ENCODE results near the gene LYPD4.
"Not testable (repeated sequence)": the region's sequence is repeated elsewhere in the genome, so short reads cannot be mapped to it uniquely, and the experiment has no call there.

The LYPD4 gene, protein sequence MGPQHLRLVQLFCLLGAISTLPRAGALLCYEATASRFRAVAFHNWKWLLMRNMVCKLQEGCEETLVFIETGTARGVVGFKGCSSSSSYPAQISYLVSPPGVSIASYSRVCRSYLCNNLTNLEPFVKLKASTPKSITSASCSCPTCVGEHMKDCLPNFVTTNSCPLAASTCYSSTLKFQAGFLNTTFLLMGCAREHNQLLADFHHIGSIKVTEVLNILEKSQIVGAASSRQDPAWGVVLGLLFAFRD

DNA sequence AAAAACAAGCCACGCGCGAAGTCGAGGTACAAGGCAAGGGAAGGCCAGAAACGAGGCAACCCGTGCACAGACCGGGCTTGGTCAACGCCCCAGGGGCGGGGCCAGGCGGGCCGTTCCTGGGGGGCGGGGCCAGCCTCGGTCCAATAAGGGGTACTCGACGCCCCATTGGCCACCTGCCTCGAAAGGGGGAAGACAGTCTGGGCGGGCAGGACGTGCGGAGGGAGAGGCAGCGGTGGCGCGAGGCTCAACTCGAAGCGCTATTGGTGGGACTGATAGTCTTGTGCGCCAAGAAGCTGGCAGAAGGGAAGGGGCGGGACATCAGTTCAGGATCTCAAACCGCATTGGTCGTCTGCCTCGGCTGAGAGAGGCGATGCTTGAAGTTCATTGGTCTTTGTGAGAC is at the start of gene LYPD4:
Gene LYPD4, minus strand, starts transcription at position 83 of the 400 bp plus-strand sequence. CDS start 5,398 bp downstream, outside the sequence.
- no peak for DNase-seq (ENCODE audit: low read depth)

DNA sequence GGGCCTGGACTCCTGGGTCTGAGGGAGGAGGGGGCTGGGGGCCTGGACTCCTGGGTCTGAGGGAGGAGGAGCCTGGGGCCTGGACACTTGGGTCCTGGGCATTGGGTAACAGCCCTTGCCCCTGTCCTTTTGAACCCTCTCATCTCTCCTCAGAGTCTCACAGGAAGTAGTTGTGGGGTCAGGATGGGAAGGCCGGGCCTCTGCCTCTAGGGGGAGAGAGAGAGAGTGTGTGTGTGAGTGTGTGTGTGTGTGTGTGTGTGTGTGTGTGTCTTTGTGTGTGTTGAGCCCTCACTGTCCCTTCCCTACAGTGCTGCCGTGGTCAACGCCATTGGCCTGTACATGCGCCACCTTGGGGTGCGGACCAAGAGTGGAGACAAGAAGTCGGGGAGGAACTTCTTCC is 49.4 kb upstream of the LYPD4 start:
- no peak for DNase-seq (ENCODE audit: low read depth)

DNA sequence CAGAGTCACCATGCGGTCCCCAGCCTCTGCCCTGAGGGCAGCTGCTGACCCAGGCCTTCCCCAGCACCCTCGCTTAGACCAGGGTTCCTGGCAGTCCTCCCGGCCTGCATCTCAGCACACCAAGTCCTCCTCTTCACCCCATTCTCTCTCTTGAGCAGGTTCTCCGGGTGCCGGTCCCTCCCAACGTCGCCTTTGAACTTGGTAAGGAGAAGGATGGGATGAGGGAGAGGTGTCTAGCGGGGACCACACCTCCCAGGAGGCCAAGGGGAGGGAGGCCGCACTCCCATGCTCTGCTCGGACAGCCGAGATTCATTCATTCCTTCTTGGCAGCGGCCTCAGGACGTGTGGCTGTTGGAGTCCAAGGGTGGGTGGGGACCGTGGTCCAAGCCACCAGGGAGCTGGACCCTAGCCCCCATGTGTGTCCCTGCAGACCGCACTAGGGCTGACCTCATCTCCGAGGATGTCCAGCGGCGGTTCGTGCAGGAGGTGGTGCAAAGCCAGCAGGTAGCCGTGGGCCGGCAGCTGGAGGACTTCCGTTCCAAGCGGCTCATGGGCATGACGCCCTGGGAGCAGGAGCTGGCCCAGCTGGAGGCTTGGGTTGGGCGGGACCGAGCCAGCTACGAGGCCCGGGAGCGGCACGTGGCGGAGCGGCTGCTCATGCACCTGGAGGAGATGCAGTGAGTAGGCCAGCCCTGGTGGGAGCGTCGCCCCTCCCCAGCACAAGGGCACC is 47.9 kb upstream of the LYPD4 start:
- no peak for DNase-seq (ENCODE audit: low read depth)

DNA sequence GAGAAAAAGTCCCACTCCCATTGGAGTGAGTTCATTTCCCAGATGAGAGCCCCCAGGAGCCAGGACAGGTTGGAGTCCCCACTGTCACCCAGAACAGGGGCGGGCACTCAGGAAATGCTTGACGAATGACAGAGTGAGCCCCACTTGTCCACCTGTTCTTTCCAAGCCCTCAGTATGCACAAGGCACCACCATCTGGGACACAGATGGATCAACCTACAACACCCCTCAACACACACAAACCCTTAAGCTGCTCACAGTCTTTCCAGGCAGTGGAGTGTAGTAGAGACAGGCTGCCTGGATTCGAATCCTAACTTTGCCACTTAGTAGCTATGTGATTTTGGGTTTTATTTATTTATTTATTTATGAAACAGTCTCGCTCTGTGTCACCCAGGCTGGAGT is 46.5 kb upstream of the LYPD4 start:
- no peak for DNase-seq (ENCODE audit: low read depth)

DNA sequence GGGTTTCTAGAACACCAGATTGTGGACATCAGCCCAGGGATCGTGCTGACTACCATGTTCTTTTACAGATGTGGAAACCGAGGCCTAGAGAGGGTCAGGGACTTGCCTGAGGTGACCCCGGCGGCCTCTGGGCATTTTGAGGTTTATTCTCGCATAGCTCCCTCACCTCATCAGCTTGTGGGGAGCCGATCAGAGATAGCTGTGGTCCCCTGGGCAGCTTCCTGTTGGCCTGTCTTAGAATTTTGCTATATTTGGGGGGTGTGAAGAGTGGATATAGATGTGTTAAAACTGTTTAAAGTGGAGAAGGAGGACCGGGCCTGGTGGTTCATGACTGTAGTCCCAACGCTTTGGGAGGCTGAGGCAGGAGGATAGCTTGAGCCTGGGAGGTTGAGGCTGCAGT is 45.4 kb upstream of the LYPD4 start:
- DNase-seq (ENCODE audit: low read depth): no peak

DNA sequence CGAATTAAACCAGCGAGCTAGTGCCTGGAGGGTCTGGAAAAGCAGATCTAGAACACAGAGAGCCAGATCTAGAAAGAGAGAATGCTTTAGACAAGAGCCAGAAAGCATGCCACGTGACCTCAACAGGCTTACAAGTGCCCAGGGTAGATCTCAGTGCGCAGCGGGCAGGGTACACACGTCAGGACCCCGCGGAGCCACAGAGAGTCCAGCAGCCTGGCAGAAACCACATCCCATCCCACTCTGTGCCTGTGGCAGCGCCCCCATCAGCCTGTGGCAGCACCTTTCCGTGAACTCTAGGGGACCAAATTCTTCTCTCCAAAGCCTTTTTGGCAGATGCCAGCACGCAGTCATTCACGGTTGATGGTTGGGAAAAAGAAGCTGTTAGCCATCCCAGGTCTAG is 44.4 kb upstream of the LYPD4 start:
- no peak for DNase-seq (ENCODE audit: low read depth)

DNA sequence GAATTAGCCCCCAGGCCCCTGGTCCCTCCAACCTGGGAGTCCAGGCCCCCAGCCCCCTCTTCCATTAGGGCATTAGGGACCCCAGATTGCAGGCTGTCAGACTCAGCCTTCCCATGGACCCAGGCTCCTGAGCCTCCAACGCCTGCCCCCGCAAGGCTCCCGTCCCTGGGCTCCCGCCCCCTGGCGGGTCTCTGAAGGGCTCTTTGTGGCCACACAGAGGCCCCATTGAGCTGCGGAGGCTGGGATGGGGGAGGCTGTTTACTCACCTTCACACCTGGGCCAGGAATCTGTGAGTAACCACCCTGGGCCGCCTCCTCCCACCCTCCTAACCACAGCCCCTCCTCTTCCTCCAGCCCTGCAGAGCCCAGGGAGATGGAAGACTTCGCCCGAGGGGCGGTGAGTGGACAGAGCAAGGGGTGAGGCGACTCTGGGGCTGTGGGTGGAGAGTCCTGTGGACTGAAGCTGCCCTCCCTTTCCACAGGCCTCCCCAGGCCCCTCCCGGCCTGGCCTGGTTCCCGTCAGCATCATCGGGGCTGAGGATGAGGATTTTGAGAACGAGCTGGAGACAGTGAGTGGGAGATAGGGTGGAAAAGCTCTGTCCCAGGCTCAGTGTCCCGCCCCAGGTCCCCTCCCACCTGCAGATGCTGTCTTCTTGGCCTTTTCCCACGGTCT is 43.4 kb upstream of the LYPD4 start:
- DNase-seq (ENCODE audit: low read depth): peak; percentile 84

DNA sequence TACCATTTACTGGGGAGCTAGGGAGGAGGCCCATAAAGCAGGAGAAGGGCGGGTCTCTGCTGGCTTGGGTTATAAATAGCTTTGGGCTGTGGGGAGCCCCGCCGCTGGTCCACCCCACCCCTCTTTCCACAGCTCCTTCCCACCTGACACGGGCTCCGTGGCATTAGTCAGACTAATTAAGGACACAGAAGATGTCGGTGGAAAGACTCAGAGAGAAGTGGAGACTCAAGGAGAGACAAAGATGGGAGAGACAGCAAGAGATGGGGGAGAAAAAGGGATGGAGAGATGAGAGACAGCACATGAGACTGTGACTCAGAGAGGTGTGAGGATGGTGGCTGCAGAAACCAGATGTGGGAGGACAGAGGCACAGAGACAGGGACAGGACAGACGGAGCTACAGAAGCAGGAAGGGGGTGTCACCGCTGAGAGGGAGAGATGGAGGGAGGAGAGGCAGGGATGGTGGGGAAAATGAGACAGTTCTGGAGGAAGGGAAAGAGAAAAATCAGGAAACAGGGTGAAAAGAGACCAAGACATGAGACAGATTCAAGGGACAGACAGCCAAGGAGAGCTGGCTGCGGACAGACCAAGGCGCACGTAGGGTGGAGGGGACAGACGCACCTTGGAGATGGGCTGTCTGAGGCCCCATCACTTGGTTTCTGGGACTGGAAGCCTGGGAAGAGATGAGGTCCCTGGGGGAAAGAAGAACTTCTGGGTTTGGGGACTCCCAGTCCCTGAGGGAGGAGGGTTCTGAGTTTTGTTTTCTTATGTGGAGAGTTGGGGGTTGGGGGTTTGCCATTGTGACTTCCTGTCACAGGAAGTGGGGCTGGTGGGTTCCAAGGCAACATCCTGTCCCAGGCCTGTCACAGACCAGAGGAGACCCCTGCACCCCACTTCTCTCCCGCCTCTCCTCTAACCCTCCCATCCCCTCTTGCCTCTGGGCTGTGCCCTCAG is 42.6 kb upstream of the LYPD4 start:
- peak; percentile 35 for DNase-seq (ENCODE audit: low read depth)

DNA sequence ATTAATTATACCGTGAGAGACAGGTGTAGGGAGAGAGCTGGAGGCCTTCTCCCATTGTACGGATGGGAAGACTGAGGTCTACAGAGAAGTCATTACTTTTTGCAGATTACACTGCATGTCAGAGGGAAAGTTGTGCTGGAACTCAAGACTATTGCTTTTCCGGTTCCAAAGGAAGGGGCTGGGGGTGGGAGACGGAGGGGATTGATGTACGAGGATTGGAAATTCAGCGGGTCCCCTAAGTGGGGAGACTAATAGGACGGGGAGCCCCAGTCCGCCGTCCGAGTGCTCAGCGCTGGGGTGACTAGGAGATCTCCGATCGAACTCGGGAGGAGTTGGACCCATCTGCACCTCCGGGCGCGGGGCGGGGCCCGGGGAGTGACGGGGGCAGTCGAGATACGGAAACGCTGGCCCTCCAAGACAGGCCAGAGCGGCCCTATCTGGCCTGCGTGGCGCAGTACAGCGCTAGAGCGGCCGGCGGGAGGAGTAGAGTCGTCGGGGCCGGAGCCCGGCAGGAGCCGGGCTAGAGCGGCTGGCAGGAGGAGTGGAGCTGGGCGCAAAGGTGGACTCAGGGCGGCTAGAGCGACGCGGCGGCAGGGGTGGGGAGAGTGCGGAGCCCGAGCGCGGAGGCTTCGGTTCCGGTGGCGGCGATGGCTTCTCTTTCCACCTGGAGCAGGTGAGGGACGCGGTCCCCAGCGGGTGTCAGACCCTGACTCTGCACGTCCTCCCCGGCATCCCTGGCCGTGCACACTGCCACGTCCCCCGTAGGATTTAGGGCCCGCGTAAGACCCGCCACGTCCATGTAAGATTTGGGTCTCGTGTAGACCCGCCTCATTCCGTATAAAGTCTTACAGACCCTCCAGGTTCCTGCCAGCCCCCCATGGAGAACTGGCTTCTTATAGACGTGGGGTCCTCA is 39.6 kb upstream of the LYPD4 start:
- peak; percentile 80 for DNase-seq (ENCODE audit: low read depth)

DNA sequence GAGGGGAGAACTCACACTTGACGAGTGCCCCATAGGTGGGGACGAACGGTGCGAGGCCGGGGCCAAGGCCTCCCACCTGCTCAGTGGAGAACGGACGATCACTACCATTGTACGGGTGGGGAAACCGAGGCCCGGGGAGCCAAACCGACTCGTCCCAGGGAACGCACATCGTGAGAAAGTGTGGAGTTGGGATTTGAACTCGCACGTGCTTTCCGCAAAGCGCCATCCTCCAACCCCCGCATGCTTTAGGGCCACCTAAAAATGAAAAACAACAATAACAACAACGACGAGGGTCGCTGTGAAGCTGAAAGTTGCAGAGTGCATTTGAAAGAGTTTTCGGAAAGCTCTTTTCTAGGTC is 39.0 kb upstream of the LYPD4 start:
- DNase-seq (ENCODE audit: low read depth): no peak

DNA sequence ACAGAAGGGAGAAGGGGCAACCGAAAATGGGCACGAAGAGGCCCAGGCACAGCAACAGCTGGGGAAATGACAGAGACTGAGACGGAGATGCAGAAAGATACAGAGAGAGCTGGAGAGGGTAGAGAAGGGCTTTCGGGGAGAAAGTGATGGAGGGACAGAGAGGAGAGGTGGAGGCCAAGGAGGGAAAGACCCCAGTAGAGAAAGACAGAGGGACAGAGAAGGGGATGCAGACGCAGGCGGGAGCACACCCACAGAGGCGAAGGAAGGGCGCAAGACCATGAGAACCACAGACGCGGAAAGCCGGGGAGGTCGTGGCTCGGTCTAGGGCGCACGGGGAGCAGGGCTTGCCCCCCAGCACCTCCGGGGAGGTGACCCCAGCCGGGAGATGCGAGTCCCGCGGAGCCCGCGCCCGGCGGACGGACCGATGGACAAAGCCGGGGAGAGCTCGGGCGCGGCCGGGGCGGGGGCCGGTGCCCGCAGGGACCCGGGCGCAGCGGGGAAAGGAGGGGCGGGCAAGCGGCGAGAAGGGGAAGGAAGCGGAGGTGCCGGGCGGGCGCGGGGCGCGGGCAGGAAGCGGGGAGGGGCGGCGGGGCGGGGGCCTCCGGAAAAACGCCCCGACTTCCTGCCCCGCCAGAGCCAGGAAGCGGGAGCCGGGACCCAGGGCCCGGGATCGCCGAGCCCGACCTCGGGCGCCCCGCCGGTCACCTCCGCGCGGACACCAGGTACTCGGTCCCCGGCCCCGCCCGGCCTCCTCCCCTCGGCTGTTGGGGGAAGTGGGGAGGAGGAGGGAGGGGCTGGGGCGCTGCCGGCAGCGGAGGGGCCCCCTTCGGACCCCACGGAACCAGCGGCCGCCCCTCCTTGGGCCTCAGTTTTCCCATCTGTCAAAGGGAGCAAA is 38.3 kb upstream of the LYPD4 start, which contains the start of gene ARHGEF1:
Gene ARHGEF1, plus strand, starts transcription at position 617 of the 895 bp plus-strand sequence. CDS start 4,899 bp downstream, outside the sequence.
- DNase-seq (ENCODE audit: low read depth): peak; percentile 52

DNA sequence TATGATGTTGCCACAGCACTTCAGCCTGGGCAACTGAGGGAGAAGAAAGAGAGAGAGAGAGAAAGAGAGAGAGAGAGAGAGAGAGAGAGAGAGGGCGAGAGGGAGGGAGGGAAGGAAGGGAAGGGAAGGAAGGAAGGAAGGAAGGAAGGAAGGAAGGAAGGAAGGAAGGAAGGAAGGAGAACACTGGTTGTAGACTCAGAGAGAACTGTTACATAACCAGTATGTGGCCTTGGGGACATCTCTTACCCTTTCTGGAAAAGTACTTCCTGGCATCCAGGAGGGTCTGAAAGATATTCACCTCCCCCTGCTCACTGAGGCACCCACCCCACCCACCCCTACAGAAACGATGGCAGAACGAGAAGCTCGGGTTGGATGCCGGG is 35.8 kb upstream of the LYPD4 start:
- no peak for DNase-seq (ENCODE audit: low read depth)

DNA sequence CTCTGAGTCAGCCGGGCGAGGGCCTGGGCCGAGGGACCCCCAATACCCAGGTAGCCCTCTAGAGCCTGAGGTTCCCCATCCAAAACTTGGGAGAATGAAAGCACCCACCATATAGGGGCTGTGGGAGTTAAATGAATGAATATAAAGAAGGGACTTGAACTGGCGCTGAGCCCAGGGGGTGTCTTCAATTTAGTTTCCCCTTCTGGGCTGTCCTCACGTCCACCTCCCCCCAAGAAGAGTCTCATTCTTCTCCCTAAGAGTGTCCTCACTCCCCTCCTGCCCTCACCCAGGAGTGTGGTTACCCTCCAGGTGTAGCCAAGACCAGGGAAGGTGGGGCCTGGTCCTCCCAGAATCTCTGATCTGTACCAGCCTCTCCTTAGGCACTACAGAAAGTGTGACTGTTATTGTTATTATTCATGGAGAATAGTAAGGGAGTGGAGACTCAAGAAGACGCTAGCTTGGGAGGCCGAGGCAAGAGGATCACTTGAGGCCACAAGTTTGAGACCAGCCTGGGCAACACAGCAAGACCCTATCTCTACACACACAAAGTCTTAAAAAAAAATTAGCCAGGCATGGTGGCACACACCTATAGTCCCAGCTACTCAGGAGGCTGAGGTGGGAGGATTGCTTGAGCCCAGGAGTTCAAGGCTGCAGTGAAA is 35.3 kb upstream of the LYPD4 start:
- no peak for DNase-seq (ENCODE audit: low read depth)

DNA sequence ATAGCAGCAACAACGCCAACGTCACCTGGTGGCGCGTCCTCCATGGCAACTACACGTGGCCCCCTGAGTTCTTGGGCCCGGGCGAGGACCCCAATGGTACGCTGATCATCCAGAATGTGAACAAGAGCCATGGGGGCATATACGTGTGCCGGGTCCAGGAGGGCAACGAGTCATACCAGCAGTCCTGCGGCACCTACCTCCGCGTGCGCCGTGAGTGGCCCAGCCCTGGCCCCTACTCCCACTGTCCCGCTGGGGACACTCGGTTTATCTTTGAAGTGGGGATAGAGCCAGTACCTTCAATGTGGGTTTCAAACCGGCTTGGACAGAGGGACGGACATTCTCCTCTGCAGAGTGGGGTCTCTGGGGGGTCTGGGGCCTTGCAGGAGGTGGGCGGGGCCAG is 34.6 kb upstream of the LYPD4 start:
- DNase-seq (ENCODE audit: low read depth): no peak

DNA sequence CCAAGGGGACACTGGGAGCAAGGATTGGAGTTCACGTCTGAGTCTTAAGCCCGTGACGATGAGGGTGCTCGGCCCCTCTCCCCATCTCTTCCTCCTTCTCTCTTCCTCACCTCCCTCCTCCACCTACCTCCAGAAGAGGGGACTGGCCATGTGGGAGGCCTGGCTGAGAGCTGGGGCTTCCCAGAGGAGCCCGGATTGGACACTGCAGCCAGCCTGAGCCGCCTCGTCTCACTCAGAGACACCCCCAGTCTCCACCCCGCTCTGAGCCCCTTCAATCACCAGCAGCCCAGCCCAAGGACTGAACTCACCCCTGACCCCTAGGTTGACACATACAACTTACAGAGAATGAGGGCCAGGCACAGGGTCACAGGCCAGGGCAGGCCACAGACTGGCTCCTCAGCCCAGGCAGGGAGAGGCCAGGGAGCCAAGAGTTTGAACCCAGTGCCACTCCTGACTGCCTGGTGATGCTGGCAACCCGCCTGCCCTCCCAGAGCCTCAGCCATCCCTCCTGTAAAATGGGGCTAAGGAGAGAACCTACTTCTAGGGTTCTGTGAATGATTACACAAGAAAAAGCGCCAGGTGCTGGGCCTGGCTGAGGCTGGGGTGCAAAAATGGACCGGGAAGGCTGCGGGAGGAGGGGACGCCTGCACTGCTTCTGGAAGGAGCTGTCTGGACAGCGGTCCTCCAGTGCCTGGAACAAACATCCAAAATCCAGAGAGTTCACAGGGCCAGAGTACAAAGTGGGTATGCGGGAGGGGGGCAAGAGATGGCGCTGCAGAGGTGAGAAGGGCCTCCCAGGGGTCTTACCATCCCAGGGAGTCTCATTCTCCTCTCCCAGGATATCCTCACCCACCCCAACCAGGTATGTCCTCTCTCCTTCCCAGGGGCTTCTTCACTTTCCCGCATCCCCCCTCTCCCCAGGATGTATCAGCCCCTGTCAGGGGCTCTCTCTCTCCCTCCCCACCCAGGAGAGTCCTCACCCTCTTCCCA is 33.7 kb upstream of the LYPD4 start:
- DNase-seq (ENCODE audit: low read depth): no peak

DNA sequence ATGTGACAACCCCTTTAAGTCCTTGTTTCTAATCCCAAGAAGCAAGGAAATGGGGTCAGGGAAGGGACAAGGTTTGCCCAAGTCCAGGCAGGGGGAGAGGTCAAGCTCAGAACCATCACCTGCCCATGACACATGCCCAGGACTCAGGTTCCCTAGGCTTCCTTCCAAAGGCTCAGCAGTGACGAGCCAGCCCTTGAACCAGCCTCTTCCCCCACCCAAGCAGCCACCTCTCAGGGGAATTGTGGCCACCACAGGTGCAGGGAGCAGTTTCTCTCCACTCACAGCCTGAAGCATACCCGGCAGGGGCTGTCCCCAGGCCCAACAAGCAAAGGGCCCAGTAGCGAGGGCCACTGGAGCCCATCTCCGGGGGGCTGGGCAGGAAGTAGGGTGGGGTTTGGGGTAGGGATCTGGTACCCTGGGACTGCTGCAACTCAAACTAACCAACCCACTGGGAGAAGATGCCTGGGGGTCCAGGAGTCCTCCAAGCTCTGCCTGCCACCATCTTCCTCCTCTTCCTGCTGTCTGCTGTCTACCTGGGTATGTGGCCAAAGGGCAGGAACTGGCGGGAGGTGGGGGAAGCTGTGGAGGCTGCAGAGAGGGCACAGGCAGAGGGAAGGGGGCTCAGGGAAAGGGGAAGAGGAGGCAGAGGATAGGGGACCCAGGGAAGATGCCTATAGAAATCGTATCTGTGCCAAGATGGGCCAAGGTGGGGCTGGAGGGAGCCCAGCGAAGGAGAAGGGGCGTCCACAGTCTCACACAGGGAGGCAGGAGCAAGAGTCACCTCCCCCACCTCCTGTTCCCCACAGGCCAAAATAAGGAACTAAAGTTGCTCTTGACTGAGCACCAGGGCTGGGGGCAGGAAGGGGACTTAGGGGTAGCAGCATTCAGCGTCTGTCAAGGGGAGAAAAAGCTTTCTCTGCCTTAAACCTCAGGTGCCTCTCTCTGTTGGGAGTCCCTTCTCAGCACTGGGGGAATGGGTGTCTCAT is 32.7 kb upstream of the LYPD4 start, which contains the start of gene CD79A:
Gene CD79A, plus strand, starts transcription at position 433 of the 986 bp plus-strand sequence. Its CDS starts 26 bp downstream, at position 459.
- no peak for DNase-seq (ENCODE audit: low read depth)

DNA sequence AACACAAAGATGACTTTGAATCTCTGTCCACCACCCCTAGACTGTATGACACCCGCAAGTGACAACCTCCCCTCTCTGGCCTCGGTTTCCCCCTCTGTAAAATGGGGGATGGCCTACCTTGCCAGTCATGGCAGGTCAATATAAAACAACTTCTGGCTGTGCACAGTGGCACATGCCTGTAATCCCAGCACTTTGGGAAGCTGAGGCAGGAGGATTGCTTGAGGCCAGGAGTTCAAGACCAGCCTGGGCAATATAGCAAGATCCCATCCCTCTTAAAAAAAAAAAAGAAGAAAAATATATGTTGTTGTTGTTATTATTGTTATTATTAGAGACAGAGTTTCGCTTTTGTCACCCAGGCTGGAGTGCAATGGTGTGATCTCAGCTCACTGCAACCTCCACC is 31.5 kb upstream of the LYPD4 start:
- DNase-seq (ENCODE audit: low read depth): not testable (repeated sequence)
